ENCODE data around the gene TMEM169.

TMEM169 gene

DNA sequence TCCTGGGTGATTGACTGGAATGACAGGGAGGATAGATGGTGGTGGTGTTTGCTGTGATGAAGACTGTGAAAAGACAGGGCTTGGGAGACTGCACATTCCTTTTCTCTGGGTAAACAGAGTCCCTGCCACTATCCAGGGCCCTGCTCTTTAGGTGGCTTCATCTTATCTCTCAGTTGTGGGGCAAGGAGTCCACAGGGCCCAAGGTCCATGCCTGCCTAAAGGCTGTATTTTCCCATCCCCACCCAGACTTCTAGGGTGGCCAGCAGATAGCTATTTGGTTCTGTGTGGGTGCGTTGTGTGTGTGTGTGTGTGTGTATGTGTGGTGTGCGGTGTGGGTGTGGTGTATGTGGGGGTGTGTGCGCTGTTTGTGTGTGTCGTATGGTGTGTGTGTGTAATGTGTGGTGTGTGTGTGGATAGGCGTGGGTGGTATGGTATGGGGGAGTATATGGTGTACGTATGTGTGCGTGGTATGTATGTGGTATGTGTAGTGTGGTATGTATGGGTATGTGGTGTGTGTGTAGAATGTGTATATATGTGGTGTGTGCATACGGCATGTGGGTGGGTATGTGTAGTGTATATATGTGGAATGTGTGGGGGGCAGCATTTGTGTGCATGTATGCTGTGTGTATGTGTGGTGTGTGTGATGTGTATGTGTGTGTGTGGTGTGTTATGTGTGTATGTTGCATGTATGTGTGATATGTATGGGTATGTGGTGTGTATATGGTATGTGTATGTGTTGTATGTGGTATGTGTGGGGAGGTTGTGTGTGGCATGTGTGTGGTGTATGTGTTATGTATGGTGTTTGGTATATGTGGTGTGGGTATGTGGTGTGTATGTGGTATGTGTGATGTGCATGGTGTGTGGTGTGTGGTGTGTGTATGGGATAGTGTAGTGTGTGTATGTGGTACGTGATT lies 17.0 kb downstream of the TMEM169 start:
- in situ Hi-C loops (cut with HindIII; ENCODE audit: low pct_unique_long_range_greater_than_20kb, low sequenced_read_pairs) = no loop called here
- TF ChIP-seq JUND (IDR thresholded peaks at IDR 0.05; ENCODE audit: low read depth) = no peak
- no peak for DNase-seq (ENCODE audit: low read depth in 1 of 2, low spot score in 1 of 2)

DNA sequence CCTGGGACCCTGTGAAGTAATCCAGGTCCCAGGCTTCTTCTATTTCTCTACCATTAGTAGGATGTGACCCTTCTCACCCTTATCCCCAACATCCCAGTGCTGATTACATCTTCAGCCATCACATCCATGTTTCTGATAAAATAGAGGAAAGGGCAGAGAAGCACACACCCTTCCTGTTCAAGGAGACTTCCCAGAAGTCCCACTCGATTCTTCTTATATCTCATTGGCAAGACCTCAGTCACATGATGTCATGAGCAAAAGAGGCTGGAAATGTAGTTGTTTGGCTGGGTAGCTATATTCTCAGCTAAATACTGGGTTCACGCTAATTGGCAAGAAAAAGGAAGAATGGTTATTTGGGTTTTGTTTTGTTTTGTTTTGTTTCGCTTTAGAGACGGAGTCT lies 19.4 kb downstream of the TMEM169 start:
- no peak for TF ChIP-seq JUND (IDR thresholded peaks at IDR 0.05; ENCODE audit: low read depth)
- no peak for DNase-seq (ENCODE audit: low read depth in 1 of 2, low spot score in 1 of 2)
- in situ Hi-C loops (cut with HindIII; ENCODE audit: low pct_unique_long_range_greater_than_20kb, low sequenced_read_pairs) = no loop called here

- no peak for TF ChIP-seq JUND (IDR thresholded peaks at IDR 0.05; ENCODE audit: low read depth)
- DNase-seq (ENCODE audit: low read depth in 1 of 2, low spot score in 1 of 2) = no peak
- in situ Hi-C loops (cut with HindIII; ENCODE audit: low pct_unique_long_range_greater_than_20kb, low sequenced_read_pairs) = no loop called here
Measured at GRCh38 chr2:216103213-216103612, 21.5 kb downstream of the TMEM169 start.

GRCh38 chr2:216104691-216105090 lies 23.0 kb downstream of the TMEM169 start:
- no peak for TF ChIP-seq JUND (IDR thresholded peaks at IDR 0.05; ENCODE audit: low read depth)
- DNase-seq (ENCODE audit: low read depth in 1 of 2, low spot score in 1 of 2) = no peak
- in situ Hi-C loops (cut with HindIII; ENCODE audit: low pct_unique_long_range_greater_than_20kb, low sequenced_read_pairs) = no loop called here

DNA sequence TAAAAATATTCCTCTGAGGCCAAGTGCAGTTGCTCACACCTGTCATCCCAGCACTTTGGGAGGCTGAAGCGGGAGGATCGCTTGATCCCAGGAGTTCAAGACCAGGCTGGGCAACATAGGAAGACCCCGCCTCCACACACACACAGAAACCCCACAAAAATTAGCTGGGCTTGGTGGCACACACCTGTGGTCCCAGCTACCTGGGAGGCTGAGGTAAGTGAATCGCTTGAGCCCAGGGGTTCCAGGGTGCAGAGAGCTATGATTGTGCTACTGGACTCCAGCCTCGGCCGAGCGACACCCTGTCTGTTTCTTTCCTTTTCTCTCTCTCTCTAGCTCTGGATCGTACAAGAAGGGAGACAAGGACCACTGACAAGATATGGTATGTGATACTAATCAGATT lies 25.6 kb downstream of the TMEM169 start:
- in situ Hi-C loops (cut with HindIII; ENCODE audit: low pct_unique_long_range_greater_than_20kb, low sequenced_read_pairs) = no loop called here
- DNase-seq (ENCODE audit: low read depth in 1 of 2, low spot score in 1 of 2) = no peak
- TF ChIP-seq JUND (IDR thresholded peaks at IDR 0.05; ENCODE audit: low read depth) = no peak

GRCh38 chr2:216107760-216108159 lies 26.0 kb downstream of the TMEM169 start:
- no peak for TF ChIP-seq JUND (IDR thresholded peaks at IDR 0.05; ENCODE audit: low read depth)
- no peak for DNase-seq (ENCODE audit: low read depth in 1 of 2, low spot score in 1 of 2)
- in situ Hi-C loops (cut with HindIII; ENCODE audit: low pct_unique_long_range_greater_than_20kb, low sequenced_read_pairs) = no loop called here

DNA sequence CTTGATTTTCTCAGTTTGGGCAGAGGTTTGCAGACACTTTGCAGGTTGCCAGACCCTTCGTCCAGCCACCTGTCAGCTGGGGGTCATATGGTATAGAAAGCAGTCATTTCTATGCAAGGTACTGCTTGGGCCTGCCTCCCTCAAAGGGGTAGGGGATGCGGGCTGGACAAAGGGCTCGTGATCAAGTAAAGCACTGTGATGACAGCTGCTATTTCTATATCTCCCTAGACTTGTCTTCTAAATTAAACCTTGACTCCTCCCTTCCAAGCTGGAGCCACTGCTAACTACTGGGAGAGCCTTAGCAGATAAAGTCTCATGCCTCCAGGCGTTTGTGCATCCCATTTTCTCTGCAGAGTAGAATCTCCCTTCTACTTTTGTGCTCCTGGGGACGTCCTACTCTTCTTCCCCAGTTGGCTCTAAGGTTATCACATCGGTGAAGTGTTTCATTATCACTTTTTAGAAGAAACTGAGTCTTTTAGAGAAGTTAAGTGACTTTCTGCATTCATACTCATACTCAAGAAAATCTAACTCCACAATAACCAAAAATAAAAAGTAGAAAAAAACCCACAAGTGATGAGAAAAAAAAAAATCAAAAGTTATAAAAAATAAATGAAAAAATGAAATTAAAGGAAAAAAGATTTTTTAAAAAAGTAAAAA lies 26.7 kb downstream of the TMEM169 start:
- TF ChIP-seq JUND (IDR thresholded peaks at IDR 0.05; ENCODE audit: low read depth) = no peak
- in situ Hi-C loops (cut with HindIII; ENCODE audit: low pct_unique_long_range_greater_than_20kb, low sequenced_read_pairs) = no loop called here
- peak in 1 of 2 experiments; percentile 5 for DNase-seq (ENCODE audit: low read depth in 1 of 2, low spot score in 1 of 2)

- in situ Hi-C loops (cut with HindIII; ENCODE audit: low pct_unique_long_range_greater_than_20kb, low sequenced_read_pairs) = no loop called here
- DNase-seq (ENCODE audit: low read depth in 1 of 2, low spot score in 1 of 2) = peak; percentile 42 to 94
- no peak for TF ChIP-seq JUND (IDR thresholded peaks at IDR 0.05; ENCODE audit: low read depth)
Measured at GRCh38 chr2:216108967-216109921, 27.5 kb downstream of the TMEM169 start, which contains the start of gene XRCC5. Gene XRCC5 (plus strand): TSS chr2:216109348. CDS start chr2:216109437, 89 bp downstream.

GRCh38 chr2:216109962-216110614 lies 28.4 kb downstream of the TMEM169 start:
- in situ Hi-C loops (cut with HindIII; ENCODE audit: low pct_unique_long_range_greater_than_20kb, low sequenced_read_pairs) = no loop called here
- no peak for TF ChIP-seq JUND (IDR thresholded peaks at IDR 0.05; ENCODE audit: low read depth)
- peak in 1 of 2 experiments; percentile 15 for DNase-seq (ENCODE audit: low read depth in 1 of 2, low spot score in 1 of 2)

DNA sequence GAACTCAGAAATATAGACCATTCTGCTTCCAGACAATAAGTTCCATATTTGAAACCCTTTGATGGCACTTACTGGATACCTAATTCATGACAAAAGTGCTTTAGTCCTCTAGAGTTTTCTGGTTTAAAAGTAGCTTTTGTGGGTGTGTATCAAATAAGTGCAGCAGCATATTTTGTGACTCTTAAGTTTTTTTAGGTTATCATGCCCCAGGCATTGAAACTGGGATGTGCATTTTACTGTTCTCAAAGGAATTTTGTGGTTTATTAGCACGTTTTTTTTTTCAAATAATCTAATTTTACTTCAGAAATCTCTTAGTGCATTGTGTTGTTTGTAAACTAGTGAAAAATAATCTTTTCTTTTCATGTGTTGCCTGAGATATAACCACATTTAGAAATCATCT lies 28.9 kb downstream of the TMEM169 start:
- no peak for TF ChIP-seq JUND (IDR thresholded peaks at IDR 0.05; ENCODE audit: low read depth)
- in situ Hi-C loops (cut with HindIII; ENCODE audit: low pct_unique_long_range_greater_than_20kb, low sequenced_read_pairs) = no loop called here
- DNase-seq (ENCODE audit: low read depth in 1 of 2, low spot score in 1 of 2) = no peak

DNA sequence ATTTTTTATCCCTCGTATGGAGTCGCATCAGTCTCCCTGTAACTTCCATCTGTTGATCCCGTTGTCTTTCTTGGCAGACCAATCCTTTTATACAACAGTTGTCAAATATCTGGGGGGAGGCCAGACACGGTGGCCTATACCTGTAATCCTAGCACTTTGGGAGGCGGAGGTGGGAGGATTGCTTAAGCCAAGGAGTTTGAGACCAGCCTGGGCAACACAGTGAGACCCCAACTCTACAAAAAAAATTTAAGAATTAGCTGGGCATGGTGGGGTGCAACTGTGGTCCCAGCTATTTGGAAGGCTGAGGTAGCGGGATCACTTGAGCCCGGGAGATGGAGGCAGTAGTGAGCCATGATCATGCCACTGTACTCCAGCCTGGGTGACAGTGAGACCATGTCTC lies 29.4 kb downstream of the TMEM169 start:
- in situ Hi-C loops (cut with HindIII; ENCODE audit: low pct_unique_long_range_greater_than_20kb, low sequenced_read_pairs) = no loop called here
- DNase-seq (ENCODE audit: low read depth in 1 of 2, low spot score in 1 of 2) = no peak
- no peak for TF ChIP-seq JUND (IDR thresholded peaks at IDR 0.05; ENCODE audit: low read depth)

- no peak for DNase-seq (ENCODE audit: low read depth in 1 of 2, low spot score in 1 of 2)
- TF ChIP-seq JUND (IDR thresholded peaks at IDR 0.05; ENCODE audit: low read depth) = no peak
Measured at GRCh38 chr2:216112926-216113325, 31.2 kb downstream of the TMEM169 start.

More at GRCh38 chr2:216112926-216113325, 31.2 kb downstream of the TMEM169 start:
- in situ Hi-C loops (cut with HindIII; ENCODE audit: low pct_unique_long_range_greater_than_20kb, low sequenced_read_pairs) = no loop called here

Data from T47D (cell line).